ENCODE measurements around the gene ZNF668. TPM values are rescaled to one million over a fixed set of nuclear protein-coding genes. Genes with fewer than 3 reads are reported as not detected.
A peak's percentile ranks its signal among the peaks of the same experiment; 100 is the strongest.

The ZNF668 gene
- total RNA-seq, 1 donor: 12.3 TPM

DNA sequence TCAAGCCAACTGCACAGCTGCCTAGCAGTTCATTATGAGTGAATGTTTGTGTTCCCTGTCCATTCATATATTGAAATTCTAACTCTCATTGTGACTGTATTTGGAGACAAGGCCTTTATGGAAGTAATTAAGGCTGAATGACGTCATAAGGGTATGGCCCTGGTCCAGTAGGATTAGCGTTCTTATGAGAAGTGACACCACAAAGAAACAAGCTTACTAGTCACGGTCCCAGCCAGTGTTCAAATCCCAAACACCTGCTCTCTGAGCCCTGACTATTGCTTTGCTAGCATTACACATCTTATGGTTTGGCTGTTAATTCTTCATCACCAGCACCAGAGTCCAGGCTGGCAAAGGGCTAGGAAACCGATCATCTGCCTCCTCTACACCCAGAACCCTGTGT lies 2.2 kb downstream of the ZNF668 start:
- TF ChIP-seq, protein P1, sequence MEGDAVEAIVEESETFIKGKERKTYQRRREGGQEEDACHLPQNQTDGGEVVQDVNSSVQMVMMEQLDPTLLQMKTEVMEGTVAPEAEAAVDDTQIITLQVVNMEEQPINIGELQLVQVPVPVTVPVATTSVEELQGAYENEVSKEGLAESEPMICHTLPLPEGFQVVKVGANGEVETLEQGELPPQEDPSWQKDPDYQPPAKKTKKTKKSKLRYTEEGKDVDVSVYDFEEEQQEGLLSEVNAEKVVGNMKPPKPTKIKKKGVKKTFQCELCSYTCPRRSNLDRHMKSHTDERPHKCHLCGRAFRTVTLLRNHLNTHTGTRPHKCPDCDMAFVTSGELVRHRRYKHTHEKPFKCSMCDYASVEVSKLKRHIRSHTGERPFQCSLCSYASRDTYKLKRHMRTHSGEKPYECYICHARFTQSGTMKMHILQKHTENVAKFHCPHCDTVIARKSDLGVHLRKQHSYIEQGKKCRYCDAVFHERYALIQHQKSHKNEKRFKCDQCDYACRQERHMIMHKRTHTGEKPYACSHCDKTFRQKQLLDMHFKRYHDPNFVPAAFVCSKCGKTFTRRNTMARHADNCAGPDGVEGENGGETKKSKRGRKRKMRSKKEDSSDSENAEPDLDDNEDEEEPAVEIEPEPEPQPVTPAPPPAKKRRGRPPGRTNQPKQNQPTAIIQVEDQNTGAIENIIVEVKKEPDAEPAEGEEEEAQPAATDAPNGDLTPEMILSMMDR (IDR thresholded peaks at IDR 0.05; ENCODE audit: insufficient read depth, low read length): no peak
- H3K4me3 ChIP-seq (ENCODE audit: low read depth, low read length): peak overlapping the region; percentile 82
- peak; percentile 89 for DNase-seq (ENCODE audit: low read depth)

DNA sequence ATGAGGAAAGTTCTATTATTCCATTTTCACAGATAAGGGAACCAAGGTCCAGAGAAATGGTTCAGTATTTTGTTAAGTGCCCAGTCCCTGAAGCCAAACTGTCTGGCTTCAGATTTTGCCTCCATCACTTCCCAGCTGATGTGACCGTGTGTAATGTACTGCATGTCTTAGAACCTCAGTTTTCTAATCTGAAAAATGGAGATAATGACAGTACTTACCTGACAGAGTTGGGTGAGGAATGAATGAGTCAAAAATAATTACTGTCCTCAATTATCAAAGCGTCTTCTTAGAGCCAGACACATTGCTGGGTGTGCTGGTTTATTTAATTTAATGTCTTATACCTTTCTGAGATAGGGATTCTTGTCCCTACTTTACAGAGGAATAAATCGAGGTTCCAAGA lies 6.7 kb downstream of the ZNF668 start:
- TF ChIP-seq, protein P1 (IDR thresholded peaks at IDR 0.05; ENCODE audit: insufficient read depth, low read length): no peak
- DNase-seq (ENCODE audit: low read depth): no peak
- H3K4me3 ChIP-seq (ENCODE audit: low read depth, low read length): no peak overlapping the region

DNA sequence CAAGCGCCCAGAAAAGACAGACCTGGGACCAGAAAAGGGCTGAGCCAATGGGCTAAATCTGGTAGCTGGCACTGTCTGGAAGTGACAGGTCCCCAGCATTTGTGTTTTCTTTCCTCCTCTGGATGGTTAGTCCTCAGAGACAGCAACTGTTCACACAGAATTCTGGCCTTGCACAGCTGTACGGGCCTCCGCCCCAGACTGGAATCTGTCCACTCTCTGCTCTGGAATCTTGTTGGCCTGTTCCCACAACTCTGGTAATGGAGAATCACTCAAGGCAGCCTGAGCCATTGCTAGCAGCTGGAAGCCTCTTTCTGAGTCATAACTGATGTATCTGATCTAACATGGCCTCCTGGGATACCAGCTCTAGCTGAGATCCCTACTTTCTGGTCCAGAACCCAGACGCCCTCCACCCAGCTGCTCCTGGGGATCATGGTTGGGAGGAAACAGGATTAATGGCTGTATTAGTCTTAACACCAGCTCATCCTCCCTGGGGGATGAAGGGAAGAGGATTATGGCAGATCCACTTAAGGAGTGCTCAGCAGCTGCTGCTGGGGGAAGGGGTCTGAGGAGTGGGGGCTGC lies 9.1 kb downstream of the ZNF668 start:
- TF ChIP-seq, protein P1 (IDR thresholded peaks at IDR 0.05; ENCODE audit: insufficient read depth, low read length): no peak
- peak overlapping the region; percentile 45 for H3K4me3 ChIP-seq (ENCODE audit: low read depth, low read length)
- DNase-seq (ENCODE audit: low read depth): peak; percentile 97

DNA sequence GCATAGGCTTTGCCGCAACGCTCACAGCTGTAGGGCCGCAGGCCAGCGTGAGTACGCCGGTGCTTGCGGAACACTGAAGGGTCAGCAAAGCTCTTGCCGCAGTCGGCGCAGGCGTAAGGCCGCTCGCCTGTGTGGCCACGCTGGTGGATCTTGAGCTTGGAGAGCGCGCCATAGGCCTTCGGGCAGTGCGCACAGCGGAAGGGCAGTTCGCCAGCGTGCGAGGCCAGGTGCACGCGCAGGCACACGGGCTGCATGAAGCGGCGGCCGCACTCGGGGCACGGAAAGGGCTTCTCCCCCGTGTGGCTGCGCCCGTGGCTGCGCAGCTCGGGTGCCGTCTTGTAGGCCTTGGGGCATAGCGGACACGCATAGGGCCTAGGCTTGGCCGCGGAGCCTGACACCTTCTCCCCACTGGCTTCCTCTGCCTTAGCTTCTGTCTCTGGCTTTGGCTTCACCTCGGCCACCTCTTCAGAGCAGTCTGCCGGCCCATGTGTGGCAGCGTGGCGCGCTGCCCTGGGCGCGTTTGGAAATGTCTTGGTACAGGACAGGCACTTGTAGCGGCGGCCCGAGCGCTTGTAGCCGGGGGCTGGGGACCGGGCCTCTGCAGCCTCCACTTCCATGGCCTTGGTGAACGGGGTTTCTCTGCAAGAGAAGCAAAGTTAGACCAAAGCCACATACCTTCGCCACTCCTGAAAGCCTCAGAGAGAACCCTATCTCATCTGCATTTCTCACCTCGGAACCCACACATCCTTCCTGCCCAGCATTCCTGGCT lies 10.0 kb downstream of the ZNF668 start:
- H3K4me3 ChIP-seq (ENCODE audit: low read depth, low read length): peak overlapping the region; percentile 13
- TF ChIP-seq, protein P1 (IDR thresholded peaks at IDR 0.05; ENCODE audit: insufficient read depth, low read length): no peak
- DNase-seq (ENCODE audit: low read depth): no peak

DNA sequence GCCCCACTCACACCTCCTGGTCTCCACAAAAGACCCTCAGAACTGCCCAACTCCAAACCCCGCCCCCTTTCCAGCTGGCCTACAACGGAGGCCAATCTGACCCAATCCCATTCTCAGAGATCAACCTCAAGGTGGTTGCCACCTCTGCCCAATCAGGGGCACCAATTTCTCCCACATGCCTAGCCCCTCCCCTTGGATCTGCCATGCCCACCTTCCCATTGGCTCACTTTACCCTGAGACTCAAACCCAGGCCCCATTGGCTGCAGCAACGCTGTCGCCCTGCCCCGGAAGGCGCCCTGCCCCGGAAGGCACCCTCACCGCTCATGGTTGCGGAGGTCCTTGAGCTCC lies 10.6 kb downstream of the ZNF668 start:
- H3K4me3 ChIP-seq (ENCODE audit: low read depth, low read length): no peak overlapping the region
- no peak for DNase-seq (ENCODE audit: low read depth)
- TF ChIP-seq, protein P1 (IDR thresholded peaks at IDR 0.05; ENCODE audit: insufficient read depth, low read length): no peak

DNA sequence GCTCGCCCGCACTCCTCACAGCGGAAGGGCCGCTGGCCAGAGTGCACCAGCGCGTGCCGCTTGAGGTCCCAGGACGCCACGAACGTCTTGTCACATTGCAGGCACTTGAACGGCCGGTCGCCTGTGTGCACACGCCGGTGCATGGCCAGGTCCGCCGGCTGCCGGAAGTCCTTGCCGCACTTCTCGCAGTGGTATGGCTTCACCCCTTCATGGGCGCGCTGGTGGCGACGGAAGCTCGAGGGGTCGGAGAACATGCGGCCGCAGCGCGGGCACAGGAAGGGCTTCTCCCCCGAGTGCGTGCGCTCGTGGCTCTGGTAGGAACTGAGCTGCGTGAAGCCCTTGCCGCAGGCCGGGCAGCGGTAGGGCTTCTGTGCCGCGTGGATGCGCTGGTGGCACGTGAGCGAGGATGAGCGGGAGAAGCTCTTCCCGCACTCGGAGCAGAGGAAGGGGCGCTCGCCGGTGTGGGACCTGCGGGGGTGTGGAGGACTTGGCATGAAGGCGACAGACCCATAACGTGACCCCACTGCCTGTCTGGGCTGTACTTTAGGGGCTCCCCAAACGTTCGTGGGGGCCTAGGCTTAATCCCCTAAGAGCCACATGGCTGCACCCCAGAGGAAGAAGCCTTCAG lies 12.1 kb downstream of the ZNF668 start:
- no peak for DNase-seq (ENCODE audit: low read depth)
- TF ChIP-seq, protein P1 (IDR thresholded peaks at IDR 0.05; ENCODE audit: insufficient read depth, low read length): no peak
- H3K4me3 ChIP-seq (ENCODE audit: low read depth, low read length): no peak overlapping the region

Data from fibroblast of the aortic adventitia (primary cell).